GM21360 (cell line): ENCODE measurements around the gene NSMCE1.
"Not testable (repeated sequence)": the region's sequence is repeated elsewhere in the genome, so short reads cannot be mapped to it uniquely, and the experiment has no call there.

Experiments
- ATAC-seq: cut with Tn5 transposase; IDR thresholded peaks from one replicate; pipeline ENCODE4 v1.9.1; 2021; ENCODE audit warnings: mild to moderate bottlenecking, moderate library complexity; ENCODE audit not compliant: unreplicated experiment

NSMCE1 gene

DNA sequence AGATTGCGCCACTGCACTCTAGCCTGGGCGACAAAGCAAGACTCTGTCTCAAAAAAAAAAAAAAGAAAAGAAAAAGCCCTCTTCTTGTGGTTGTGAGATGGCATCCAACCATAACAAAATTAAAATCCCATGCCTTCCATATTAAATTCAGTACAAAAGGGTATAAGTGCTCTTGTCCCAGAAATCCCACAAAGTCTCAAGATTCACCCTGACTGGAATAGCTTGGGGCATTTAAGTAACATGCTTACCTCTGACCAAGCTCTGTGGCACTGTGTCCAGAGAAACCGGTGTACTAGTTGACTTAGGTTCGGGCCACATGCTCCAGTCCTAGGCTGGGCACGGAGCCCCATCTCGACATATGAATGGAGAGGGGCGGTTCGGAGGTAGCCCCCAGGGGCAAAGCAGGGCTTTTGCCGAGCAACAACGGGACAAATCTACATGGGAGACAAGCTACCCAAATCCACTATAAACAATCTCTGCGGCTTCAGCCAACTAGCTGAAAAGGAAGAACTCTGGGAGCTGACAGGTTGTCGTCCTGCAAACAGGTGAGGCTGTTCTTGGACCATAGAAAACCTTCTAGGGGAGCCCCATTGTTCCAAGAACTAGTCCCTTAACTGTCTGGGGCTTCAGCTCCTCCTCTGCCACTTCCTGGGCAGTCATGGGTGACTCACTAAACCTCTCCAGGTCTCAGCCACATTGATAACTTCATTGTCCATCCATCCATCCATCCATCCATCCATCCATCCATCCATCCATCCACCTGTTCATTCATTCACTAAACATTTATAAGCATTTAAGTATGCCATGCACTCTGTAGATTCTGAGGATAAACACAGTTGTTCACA lies 34.9 kb upstream of the NSMCE1 start:
- ATAC-seq = no peak

DNA sequence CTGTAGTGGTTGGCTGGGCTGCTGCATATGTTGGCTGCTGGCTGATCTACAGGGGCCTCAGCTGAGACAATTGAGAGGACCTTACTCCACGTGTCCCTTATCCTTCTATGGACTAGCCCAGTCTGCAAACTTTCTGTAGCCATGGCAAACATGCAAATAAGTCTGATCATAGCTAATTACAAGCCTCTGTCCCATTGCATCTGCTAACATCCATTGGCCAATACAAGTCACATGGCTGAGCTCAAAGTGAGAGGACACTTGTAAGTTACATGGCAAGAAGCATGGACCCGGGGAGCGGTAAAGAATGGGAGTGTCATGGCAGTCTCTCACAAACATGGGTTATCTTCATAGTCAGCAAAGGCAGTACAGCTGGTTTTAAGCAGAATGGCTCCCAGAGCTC lies 33.6 kb upstream of the NSMCE1 start:
- no peak for ATAC-seq

DNA sequence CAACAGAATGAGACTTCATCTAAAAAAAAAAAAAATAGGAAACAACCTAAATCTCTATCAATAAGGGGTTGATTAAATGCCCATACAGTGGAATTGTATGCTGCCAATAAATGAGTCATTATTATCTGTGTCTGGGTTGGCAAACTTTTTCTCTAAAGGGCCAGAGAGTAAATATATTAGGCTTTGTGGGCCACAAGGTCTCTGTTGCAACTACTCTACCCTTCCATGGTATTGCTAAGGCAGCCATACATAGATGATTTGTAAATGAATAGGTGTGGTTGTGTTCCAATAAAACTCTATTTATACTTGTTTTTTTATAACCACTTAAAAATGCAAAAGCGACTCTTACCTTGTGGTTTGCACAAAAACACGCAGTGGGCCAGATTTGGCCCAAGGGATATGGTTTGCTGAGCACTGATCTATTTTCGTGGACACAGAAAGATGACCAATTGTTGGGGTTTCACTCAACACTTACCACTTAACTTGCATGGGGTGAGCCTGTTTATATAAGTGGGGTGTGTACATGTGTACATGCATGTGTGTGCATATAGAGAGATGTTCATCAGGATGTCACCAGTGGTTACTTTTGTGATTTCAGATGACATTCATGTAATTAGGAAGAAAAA lies 32.8 kb upstream of the NSMCE1 start:
- ATAC-seq = no peak

DNA sequence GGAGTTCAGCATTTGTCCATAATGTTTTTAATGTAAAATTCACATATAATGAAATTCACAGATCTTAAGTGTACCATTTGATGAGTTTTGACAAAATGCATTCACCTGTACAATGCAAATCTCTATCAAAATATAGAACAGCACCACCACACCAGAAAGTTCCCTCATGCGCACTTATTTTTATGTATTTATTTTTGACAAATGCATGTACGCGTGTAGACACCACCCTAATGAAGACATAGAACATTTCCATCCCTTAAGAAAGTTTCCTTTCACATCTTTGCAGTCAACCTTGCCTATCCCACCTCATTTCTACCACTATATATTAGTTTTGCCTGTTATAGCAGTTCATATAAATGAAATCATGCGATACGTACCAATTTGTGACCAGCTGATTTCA lies 29.6 kb upstream of the NSMCE1 start:
- no peak for ATAC-seq

DNA sequence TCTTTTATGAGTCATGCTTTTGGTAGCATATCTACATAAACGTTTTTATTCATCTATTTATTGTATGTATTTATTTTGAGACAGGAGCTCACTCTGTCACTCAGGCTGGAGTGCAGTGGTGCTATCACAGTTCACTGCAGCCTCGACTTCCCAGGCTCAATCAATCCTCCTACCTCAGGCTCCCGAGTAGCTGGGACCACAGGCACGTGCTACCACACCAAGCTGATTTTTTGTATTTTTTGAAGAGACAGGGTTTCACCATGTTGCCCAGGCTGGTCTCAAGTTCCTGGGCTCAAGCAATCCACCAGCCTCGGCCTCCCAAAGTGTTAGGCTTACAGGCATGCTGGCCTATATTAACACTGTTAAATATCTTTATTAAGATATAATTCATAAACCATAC lies 24.8 kb upstream of the NSMCE1 start:
- ATAC-seq = no peak

DNA sequence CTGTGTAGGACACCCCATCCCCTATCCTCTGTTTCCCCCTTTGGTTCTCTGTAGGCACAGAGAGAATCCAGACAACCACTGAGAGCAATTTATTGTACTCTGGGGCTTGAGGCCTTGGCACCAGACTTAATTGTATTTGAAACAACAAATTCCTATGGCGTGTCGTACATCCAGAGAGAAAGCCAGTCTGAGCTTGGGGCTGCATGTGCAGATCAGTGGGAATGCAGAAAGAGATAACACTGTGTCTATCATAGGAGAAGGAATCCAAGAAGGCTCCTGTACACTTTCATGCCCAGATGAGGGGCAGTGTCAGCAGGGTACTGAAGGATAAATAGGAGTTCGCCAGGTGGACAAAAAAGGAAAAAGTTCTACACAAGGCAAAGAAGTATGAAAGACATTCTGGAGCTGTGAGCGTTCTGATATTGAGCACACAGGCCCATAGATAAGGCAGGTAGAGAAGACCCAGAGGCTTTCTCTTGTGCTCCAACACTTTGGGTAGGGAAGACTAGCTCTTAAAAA lies 23.2 kb upstream of the NSMCE1 start:
- no peak for ATAC-seq

DNA sequence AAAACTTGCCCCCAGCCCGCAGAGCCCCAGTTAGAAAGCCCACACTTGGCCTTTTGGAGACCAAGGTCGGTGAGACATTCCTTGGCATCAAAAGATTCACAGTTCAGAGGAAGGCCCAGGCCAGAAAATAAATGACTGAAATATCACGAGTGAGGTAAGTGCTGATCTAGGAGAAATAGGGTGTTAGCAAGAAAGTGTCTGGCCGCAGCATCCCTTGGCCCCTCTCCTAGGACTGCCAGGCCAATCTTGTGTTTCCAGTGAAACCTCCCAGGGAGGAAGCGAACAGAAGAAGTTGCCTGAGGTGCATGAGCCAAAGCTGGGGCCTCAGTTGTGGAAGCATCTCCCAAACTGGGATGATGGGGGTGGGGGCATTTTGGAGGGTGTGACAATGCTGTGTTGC lies 22.5 kb upstream of the NSMCE1 start:
- ATAC-seq = no peak

DNA sequence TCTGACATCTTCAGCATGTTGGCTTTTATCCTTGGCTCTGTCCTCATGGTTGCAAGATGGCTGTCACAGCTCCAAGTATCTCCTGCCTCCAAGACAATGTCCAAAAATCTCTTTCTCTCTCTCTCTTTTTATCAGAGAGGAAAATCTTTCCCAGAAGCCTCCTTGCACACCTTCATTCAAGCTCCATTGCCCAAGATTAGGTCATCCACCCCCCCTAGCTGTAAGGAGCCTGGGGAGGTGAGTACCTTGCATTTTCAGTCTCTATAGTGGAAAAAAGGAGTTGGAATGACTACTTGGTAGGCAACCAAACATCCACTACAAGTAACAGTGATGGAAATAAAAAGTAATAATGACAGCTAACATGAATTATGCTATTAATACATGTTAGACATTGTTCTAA lies 22.0 kb upstream of the NSMCE1 start:
- ATAC-seq = no peak

DNA sequence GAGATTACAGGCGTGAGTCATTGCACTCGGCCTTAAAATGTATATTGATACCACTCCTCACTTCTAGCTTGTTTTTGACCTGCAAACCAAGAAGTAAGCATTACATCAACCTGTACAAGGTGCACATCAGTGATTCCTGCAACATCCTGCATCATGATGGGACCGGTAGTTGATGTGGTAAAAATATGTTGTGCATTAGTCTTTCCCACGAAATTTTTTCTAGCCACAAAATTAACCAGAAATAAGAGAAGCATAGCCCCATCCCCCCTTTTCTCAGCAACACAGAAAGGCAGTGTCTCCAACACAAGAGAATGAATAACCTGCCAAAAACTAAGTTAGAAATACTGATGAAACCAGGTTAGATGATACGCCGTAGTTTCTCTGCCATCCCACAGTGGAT lies 21.1 kb upstream of the NSMCE1 start:
- ATAC-seq = no peak

DNA sequence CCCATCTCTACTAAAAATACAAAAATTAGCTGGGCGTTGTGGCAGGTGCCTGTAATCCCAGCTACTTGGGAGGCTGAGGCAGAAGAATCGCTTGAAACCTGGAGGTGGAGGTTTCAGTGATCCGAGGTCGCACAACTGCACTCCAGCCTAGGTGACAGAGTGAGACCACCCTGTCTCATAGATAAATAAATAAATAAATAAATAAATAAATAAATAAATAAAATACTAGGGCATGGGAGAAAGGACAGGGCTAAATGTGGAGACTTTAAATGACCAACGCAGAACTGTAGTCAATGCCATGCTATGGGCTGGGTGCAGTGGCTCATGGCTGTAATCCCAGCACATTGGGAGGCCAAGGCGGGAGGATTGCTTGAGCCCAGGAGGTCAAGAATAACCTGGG lies 19.7 kb upstream of the NSMCE1 start:
- ATAC-seq = not testable (repeated sequence)

DNA sequence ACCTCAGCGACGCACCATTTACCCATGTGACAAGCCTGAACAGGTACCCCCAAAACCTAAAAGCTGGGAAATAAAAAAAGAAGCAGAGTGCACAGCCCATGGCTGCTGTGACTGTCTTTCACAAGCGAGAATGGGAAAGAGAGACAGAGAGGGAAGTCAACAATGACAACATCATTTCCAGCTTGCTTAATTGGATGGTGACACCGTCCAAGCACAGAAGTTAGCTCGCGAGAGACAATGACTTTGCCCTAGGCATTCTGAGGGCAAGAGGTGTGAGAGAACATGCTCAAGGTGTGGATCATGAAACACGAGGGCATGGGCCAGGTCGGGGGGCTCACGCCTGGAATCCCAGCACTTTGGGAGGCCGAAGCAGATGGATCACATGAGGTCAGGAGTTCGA lies 19.3 kb upstream of the NSMCE1 start:
- ATAC-seq = no peak

DNA sequence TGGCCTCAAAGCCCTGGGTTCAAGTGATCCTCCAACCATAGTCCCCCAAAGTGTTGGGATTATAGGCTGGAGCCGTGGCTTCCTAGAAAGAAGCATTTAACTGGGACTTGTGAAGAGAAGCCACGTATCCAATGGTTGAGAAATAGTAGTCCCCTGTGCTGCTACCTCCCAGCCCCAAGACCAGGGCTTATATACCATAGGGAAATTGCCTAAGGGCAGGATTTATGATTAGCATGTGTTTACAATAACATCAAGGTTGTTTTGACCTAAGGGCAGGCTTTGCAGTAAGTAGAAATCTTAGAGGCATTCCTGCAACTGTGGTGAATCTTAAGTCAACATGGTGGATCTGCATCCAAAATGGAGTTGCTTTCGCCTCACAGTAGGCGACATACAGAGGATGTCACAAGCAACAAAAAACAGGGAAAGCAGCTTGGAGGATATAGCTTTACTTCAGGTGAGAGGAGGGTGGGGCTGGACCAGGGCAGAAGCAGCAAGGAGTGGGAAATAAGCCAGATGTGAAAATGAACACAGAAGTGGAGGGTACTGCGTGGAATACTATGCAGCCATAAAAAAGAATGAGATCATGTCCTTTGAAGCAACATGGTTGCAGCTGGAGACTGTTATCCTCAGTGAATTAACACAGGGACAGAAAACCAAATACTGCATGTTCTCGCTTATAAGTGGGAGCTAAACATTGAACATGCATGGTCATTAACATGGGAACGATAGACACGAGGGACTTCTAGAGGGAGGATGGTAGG lies 18.7 kb upstream of the NSMCE1 start:
- no peak for ATAC-seq

DNA sequence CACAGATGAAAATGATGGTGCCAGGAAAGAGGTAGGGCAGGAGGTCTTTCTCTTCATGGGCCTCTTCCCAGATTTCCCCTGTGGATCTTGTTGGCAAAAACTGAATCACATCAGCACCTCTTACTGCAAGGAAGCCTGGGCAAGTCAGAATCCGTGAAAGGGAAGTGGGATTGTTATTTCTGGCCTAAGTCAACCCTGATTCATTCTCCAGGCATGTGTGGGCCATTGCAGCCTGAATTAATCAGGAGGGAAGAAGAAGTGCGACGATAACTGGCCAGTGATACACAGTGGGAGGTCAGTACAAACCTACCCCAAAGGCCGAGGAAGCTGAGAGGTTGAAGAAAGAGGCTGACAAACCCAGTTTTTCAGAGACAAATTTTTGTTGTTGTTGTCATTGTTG lies 17.9 kb upstream of the NSMCE1 start:
- no peak for ATAC-seq

DNA sequence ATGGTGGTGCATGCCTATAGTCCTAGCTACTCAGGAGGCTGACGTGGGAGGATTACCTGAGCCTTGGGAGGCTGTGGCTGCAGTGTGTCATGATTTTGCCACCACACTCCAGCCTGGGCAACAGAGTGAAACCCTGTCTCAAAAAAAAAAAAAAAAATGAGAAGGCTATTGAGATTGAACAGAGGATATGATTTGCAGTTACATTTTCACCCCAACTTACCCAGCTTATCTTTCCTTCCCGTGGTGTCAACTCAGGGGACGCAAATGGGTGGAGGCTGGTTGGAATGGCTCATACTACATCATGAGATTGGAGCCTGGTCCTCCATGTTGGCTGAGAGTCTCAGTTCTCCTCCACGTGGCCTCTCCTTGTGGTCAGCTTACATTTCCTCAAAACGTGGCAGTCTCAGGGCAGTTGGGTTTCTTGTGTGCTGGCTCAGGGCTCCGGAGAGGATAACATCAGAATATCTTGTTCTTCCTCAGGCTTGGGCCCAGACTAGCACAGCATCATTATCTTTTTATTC lies 17.2 kb upstream of the NSMCE1 start:
- no peak for ATAC-seq

DNA sequence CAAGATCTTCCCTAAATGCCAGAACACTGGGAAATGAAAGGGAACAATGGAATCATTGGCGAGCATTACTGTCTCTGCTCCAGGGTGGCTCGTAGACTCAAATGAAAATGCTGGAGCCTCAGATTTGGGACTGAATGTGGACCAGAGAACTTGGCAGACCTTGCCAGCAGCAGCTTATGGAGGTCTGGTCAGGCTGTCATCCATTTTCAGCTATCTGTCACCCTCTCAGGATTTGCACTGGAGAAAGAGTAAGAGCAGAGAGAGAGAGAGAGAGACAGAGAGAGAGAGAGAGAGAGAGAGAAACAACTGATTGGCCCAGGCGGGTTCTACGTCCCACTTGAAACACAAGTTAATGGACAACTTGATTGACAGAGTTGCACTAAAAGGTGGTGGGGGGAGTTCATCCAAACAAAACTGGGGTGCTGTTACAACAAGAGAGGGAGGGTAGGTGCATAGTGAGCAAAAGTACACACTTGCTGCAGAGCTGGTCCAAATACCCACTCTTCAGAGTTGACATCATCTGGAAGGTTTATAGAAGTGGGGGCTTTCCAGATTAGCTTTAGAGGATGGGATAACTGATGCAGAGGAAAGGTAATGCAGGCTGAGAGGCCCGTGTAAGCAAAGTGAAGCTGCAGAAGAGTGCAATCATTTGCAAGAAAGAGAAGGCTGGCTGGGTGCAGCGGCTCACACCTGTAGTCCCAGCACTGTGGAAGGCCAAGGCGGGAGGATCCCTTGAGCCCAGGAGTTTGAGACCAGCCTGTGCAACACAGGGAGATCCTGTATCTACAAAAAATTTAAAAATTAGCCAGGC lies 16.5 kb upstream of the NSMCE1 start:
- no peak for ATAC-seq

DNA sequence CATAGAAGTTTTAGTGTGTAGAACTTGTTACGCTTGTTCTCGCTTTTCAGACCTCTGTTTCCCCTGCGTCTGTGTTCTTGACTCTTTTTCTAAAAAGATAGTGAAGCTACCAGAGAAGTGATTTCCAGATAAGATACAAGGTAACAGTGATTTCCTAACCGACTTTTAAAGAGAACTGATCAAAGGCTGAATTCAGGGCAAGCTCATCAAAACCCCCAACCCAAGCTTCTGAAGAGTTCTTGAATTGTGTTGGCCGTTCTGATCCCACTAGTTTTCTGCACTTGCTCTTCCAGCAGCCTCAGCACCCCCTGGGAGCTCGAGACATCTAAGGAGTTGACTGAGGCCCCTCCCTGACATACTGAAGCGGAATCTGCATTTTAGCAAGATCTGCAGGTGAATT lies 12.7 kb upstream of the NSMCE1 start:
- no peak for ATAC-seq

DNA sequence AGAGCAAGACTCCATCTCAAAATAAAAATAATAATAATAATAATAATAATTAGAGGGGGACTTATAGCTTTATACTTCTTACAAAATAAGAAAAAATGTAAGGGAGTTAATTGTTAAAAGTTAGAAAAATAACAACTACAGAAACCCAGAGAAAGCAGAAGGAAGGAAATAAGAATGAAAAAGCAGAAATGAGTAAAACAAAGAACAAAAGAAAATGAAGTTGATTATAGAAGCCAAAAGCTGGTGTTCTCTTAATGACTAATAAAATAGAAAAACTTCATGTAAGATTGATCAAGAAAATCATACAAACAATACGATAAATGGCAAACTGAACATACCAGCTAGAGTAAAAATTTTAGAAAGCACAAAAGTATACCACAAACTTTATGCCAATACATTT lies 6.8 kb upstream of the NSMCE1 start:
- ATAC-seq = no peak

DNA sequence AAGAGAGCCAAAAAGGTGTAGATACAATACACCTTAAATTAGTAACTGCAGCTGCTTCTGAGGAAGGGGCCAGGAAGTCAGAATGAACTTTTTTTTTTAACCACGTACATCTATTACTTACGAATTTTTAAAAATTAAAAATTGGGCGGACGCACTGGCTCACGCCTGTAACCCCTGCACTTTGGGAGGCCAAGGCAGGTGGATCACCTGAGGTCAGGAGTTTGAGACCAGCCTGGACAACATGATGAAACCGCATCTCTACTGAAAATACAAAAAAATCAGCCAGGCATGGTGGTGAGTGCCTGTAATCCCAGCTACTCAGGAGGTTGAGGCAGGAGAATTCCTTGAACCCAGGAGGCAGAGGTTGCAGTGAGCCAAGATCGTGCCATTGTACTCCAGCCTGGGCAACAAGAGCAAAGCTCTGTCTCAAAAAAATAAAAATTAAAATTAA lies 5.9 kb upstream of the NSMCE1 start:
- ATAC-seq = not testable (repeated sequence)

DNA sequence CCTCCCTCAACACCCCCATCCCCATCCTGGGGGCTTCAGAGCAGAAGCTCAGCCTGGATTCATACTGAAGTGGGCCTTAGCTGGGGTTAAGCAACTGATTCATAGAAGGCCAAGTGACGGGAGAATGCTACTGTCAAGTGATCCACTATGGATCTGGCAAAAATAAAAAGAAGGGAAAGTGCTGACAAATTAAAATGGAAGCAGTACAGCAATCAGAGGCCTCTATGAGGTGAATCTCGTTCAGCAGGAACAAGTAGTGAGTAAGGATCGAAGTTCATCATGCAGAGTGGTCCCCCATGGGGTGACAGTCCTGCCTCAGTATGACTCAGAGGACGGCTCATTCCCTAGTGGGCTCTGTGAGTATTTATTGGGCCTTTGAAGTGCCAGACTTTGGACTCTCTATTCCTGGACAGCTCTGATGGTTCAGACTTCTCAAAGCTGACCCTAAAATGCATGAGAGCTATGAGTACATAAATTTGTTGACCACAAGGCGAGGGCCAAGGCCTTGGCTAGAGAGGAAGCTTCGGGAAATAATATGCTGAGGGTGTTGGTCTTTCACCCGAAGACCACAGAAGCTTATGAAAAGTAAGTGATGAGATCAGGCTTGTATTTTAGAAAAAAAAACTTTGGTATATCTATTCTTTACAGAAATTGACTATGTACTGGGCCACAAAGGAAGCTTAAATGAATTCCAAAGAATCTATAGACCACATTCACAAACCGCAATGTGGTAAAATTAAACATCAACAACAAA lies 5.3 kb upstream of the NSMCE1 start:
- ATAC-seq = no peak

DNA sequence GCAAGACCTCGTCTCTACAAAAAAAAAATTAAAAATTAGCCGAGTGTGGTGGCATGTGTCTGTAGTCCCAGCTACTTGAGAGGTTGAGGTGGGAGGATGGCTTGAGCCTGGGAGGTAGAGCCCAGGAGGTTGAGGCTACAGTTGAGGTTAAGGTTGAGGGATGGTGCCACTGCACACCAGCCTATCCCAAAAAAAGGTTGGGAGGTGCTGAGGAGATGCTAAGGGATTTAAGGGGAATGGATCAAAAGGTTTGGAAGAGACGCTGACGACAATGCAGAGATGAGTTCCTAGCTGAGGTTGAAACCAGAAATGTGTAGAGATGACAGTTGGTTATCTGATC lies 4.7 kb upstream of the NSMCE1 start:
- ATAC-seq = no peak
